B cell (primary cell): Measurements from ENCODE around the gene ZNF260. TPM values are rescaled to one million over a fixed set of nuclear protein-coding genes. Genes with fewer than 3 reads are reported as not detected.

Source experiments
- ATAC-seq: fragments of 200-7000 bp; cut with Tn5 transposase; one replicate; pipeline ENCODE4 v1.10.0; 2021; ENCODE audit warnings: low read depth, mild to moderate bottlenecking, moderate number of reproducible peaks, moderate library complexity
- CTCF ChIA-PET: fragments of 350-600 bp; sonication (Branson Sonifier 250); formaldehyde crosslinking; loops from one replicate; lab custom pipeline; 2021; ENCODE audit warnings: antibody characterized with exemption, inconsistent platforms; lab: Charles Lee
- POLR2A ChIA-PET: fragments of 350-600 bp; sonication (Branson Sonifier 250); formaldehyde crosslinking; loops from one replicate; lab custom pipeline; 2021; ENCODE audit warnings: antibody characterized with exemption; lab: Charles Lee
- DNase-seq: peaks from one replicate; pipeline ENCODE4 v3.0.0; 2013
- H2AFZ ChIP-seq: 2 replicates; pipeline ENCODE4 v1.6.1; 2012; ENCODE audit warnings: mild to moderate bottlenecking, low read depth, low read length; ENCODE audit not compliant: insufficient read depth, poor library complexity, severe bottlenecking
- H3K27ac ChIP-seq, 2 donors: 1 replicate in 1 of 2; 2 replicates in 1 of 2; pipeline ENCODE4 v1.5.1; 2012 to 2013; ENCODE audit warnings: low read length in 2 of 2, mild to moderate bottlenecking in 2 of 2, moderate library complexity in 1 of 2
- H3K27me3 ChIP-seq, 4 experiments: fragments of 200-600 bp in 1 of 4; sonication (generic) in 1 of 4; replicated peaks in 1 of 4; 1 replicate in 2 of 4; 2 replicates in 2 of 4; pipeline versions ENCODE4 v1.6.1 to v1.7.0; 2013 to 2016; ENCODE audit warnings: low read length in 3 of 4, mild to moderate bottlenecking in 2 of 4, mixed read lengths in 1 of 4, moderate library complexity in 1 of 4; ENCODE audit not compliant: insufficient read depth in 4 of 4, control insufficient read depth in 3 of 4; ENCODE audit errors: control extremely low read depth in 1 of 4
- H3K36me3 ChIP-seq, 2 experiments: replicated peaks in 1 of 2; 1 replicate in 1 of 2; 2 replicates in 1 of 2; pipeline versions ENCODE4 v1.6.1 to v1.7.1; 2013; ENCODE audit warnings: low read length in 1 of 2; ENCODE audit not compliant: insufficient read depth in 2 of 2, control insufficient read depth in 1 of 2; ENCODE audit errors: control extremely low read depth in 1 of 2, extremely low read depth in 1 of 2
- H3K4me1 ChIP-seq, 2 donors: fragments of 200-600 bp in 1 of 2; sonication (generic) in 1 of 2; 1 replicate in 1 of 2; 2 replicates in 1 of 2; pipeline versions ENCODE4 v1.5.1 to v1.6.1; 2013 to 2017; ENCODE audit warnings: low read length in 2 of 2; ENCODE audit not compliant: control insufficient read depth in 2 of 2, insufficient read depth in 2 of 2
- H3K4me2 ChIP-seq: replicated peaks from 2 replicates; pipeline ENCODE3; 2012; ENCODE audit warnings: mild to moderate bottlenecking, low read depth, low read length; ENCODE audit not compliant: poor library complexity, severe bottlenecking
- H3K4me3 ChIP-seq, 5 experiments: fragments of 200-600 bp in 1 of 5; sonication (generic) in 1 of 5; 1 replicate in 3 of 5; 2 replicates in 2 of 5; pipeline versions ENCODE4 v1.5.1 to v1.7.0; 2011 to 2016; ENCODE audit warnings: low read length in 4 of 5, mild to moderate bottlenecking in 4 of 5, low read depth in 2 of 5, control low read depth in 1 of 5, moderate library complexity in 1 of 5; ENCODE audit not compliant: insufficient read depth in 1 of 5; ENCODE audit errors: control extremely low read depth in 1 of 5, extremely low read depth in 1 of 5
- H3K79me2 ChIP-seq: fragments of 200-600 bp; sonication (generic); one replicate; pipeline ENCODE4 v1.6.0; 2016; ENCODE audit warnings: low read length; ENCODE audit not compliant: control insufficient read depth, insufficient read depth
- H3K9ac ChIP-seq: fragments of 200-600 bp; sonication (generic); 2 replicates; pipeline ENCODE4 v1.6.1; 2017; ENCODE audit warnings: mild to moderate bottlenecking, low read length, moderate library complexity
- H3K9me3 ChIP-seq, 3 donors: one replicate each; pipeline versions ENCODE4 v1.6.1 to v1.7.1; 2013; ENCODE audit warnings: low read length in 2 of 3; ENCODE audit not compliant: control insufficient read depth in 2 of 3, insufficient read depth in 1 of 3; ENCODE audit errors: control extremely low read depth in 1 of 3
- H4K20me1 ChIP-seq: 2 replicates; pipeline ENCODE4 v1.6.0; 2012; ENCODE audit warnings: mild to moderate bottlenecking, low read length; ENCODE audit not compliant: insufficient read depth, control insufficient read depth, poor library complexity, severe bottlenecking
- H3K27ac Mint-ChIP-seq: one replicate; pipeline ENCODE4 v1.8.0; 2021; ENCODE audit warnings: mixed read lengths
- H3K27me3 Mint-ChIP-seq: one replicate; pipeline ENCODE4 v1.8.0; 2021; ENCODE audit warnings: mixed read lengths
- H3K4me1 Mint-ChIP-seq: one replicate; pipeline ENCODE4 v1.8.0; 2021; ENCODE audit warnings: mixed read lengths
- H3K4me3 Mint-ChIP-seq: one replicate; pipeline ENCODE4 v1.8.0; 2021; ENCODE audit warnings: mixed read lengths
- H3K9me3 Mint-ChIP-seq: one replicate; pipeline ENCODE4 v1.8.0; 2022; ENCODE audit warnings: mixed read lengths; ENCODE audit not compliant: insufficient read depth
- EZH2 ChIP-seq: IDR thresholded peaks from 2 replicates; pipeline ENCODE4 v1.6.1; 2012; ENCODE audit warnings: borderline replicate concordance, low read depth, mild to moderate bottlenecking, moderate library complexity, low read length; ENCODE audit not compliant: insufficient read depth, poor library complexity, severe bottlenecking
- WGBS: methylation state at CpG from one replicate; pipeline ENCODE4 v1.1.5; 2013; ENCODE audit warnings: missing lambda C conversion rate; ENCODE audit not compliant: insufficient coverage; 5-methylcytosine and 5-hydroxymethylcytosine counted together
- intact Hi-C: fragments of 100-400 bp; cut with micrococcal nuclease; formaldehyde crosslinking; loops from one replicate; pipeline ENCODE4 v1.10.0; 2022
- polyA plus RNA-seq: library from polyadenylated mRNA; depleted of rRNA; stranded (reverse); fragments of >200 nt; gene quantifications from 2 replicates; pipeline ENCODE4 v1.2.3, GENCODE V29; 2012
- total RNA-seq, 2 donors: library from RNA; stranded (reverse); fragments of 120-200 nt in 1 of 2; gene quantifications; 1 replicate in 1 of 2; 2 replicates in 1 of 2; pipeline versions ENCODE4 v1.2.3 to v1.2.4, GENCODE V29; 2013 to 2022
- TF ChIP-seq, protein P1 (sequence below): fragments of 200-600 bp; IDR thresholded peaks from one replicate; pipeline ENCODE4 v1.8.0; 2022; ENCODE audit warnings: antibody characterized with exemption, mild to moderate bottlenecking

Gene ZNF260
- total and polyA plus RNA-seq, 2 donors (not counting 1 experiment from before 2014, with no cell fraction given), result 3.0 to 20.4 TPM

DNA sequence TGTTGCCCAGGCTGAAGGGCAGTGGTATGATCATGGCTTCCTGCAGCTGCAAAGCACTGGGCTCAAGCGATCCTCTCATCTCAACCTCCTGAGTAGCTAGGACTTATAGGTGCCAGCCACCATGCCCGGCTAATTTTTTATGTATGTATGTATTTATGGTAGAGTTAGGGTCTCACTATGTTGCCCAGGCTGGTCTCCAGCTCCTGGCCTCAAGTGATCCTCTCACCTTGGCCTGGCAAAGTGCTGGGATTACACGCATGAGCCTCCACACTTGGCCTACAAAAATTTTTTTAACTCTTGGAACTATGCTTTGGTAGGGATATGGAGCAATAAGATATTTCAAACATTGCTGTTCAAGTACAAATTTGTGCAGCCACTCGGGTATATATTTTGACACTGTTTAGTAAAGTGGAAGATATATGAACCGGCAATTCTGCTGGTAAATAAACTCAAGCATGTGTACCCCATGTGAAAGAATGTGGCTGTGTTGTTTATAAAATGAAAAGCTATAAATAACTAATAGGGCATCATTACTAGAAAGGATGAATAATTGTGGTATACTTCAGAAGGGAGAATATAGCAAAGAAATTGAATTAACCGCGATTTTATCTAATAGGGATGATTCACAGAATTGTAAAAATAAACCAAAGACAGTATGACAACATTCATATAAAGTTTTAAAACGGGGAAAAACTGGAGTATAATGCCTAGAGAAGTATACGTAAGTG, 39.8 kb downstream of the ZNF260 start:
- ChIA-PET CTCF (interaction anchor here (1.6 to 2.1 kb wide), 2 partner anchors 9 to 110 kb away, joined by 3 to 13 read pairs; partner anchors contain the start of gene ZFP14), POLR2A (interaction anchor here (0.6 to 2.9 kb wide), 3 partner anchors 40 to 72 kb away, joined by 9 to 25 read pairs (median 10); partner anchors contain the start of genes ZFP82 and ZNF260)
- Mint-ChIP-seq H3K9me3 (peaks cover 3% of the 10 kb centered on the region), H3K27ac (peak overlapping the region; percentile 99), H3K4me3 (peak overlapping the region; percentile 99), H3K4me1 (peaks cover 49% of the 10 kb centered on the region), H3K27me3 (no peaks in the 10 kb centered on the region)
- DNase-seq, result no peak
- TF ChIP-seq, protein P1, sequence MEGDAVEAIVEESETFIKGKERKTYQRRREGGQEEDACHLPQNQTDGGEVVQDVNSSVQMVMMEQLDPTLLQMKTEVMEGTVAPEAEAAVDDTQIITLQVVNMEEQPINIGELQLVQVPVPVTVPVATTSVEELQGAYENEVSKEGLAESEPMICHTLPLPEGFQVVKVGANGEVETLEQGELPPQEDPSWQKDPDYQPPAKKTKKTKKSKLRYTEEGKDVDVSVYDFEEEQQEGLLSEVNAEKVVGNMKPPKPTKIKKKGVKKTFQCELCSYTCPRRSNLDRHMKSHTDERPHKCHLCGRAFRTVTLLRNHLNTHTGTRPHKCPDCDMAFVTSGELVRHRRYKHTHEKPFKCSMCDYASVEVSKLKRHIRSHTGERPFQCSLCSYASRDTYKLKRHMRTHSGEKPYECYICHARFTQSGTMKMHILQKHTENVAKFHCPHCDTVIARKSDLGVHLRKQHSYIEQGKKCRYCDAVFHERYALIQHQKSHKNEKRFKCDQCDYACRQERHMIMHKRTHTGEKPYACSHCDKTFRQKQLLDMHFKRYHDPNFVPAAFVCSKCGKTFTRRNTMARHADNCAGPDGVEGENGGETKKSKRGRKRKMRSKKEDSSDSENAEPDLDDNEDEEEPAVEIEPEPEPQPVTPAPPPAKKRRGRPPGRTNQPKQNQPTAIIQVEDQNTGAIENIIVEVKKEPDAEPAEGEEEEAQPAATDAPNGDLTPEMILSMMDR, result no peak
- no peak for TF ChIP-seq EZH2
- WGBS, result 100% methylated on average over 1 of the region's 9 CpGs
- H3K27me3 ChIP-seq, result no peaks in the 10 kb centered on the region
- peak overlapping the region; percentile 90 for H3K4me2 ChIP-seq
- no peaks in the 10 kb centered on the region for H3K36me3 ChIP-seq
- peak overlapping the region; percentile 85 to 86 for H3K27ac ChIP-seq
- H3K4me1 ChIP-seq, result peaks cover 23 to 38% of the 10 kb centered on the region in 2 donors
- H3K4me3 ChIP-seq, result peak overlapping the region; percentile 79 to 98 (median 90)
- peaks cover 39% of the 10 kb centered on the region for H3K79me2 ChIP-seq
- peaks cover 0 to 20% (median 0%) of the 10 kb centered on the region in 3 donors for H3K9me3 ChIP-seq
- H3K9ac ChIP-seq, result peak overlapping the region; percentile 88
- H2AFZ ChIP-seq, result peak overlapping the region; percentile 98
- no peak for ATAC-seq
- intact Hi-C loops, result loop anchor here (5.0 kb wide), 1 partner anchor 729 kb away; the partner anchor contains the start of gene ZNF383
- H4K20me1 ChIP-seq, result no peaks in the 10 kb centered on the region

DNA sequence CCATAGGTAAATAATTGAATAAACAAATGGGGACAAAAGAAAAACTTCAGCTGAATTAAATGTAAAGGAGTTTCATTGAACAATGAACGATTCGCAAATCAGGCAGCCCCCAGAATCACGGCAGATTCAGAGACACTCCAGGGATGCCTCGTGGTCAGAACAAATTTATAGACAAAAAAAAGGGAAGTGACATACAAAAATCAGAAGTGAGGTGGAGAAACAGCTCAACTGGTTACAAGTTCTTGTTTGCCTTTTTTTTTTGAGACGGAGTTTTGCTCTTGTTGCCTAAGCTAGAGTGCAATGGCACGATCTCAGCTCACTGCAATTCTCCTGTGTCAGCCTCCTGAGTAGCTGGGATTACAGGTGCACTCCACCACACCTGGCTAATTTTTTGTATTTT, 44.4 kb downstream of the ZNF260 start:
- ChIA-PET POLR2A (interaction anchor here (0.5 to 0.6 kb wide), 2 partner anchors 81 to 1773 kb away, joined by 3 to 6 read pairs; no protein-coding TSS in a partner anchor), CTCF (interaction anchor here (1.0 kb wide), 1 partner anchor 9 kb away, joined by 3 read pairs; no protein-coding TSS in a partner anchor)

More for the DNA sequence above, 44.4 kb downstream of the ZNF260 start:
- Mint-ChIP-seq H3K27ac (no peak overlapping the region), H3K4me3 (no peak overlapping the region), H3K27me3 (no peaks in the 10 kb centered on the region), H3K9me3 (peaks cover 2% of the 10 kb centered on the region), H3K4me1 (peaks cover 28% of the 10 kb centered on the region)
- ATAC-seq (no peak), DNase-seq (peak; percentile 23)
- Histone ChIP-seq H3K4me2 (no peak overlapping the region), H2AFZ (no peak overlapping the region), H3K9ac (no peak overlapping the region), H4K20me1 (no peaks in the 10 kb centered on the region), H3K36me3 (peaks cover 0 to 4% of the 10 kb centered on the region in 2 experiments), H3K79me2 (peaks cover 78% of the 10 kb centered on the region), H3K9me3 (peaks cover 0 to 18% (median 6%) of the 10 kb centered on the region in 3 donors), H3K27me3 (no peaks in the 10 kb centered on the region), H3K4me3 (no peak overlapping the region), H3K27ac (no peak overlapping the region), H3K4me1 (peaks cover 14 to 16% of the 10 kb centered on the region in 2 donors)
- intact Hi-C loops, result no loop called here
- no peak for TF ChIP-seq EZH2
- TF ChIP-seq, protein P1, result no peak
- WGBS, result 48% methylated on average over 5 of the region's 6 CpGs
